Ascending aorta (tissue), 2 donors: ENCODE measurements around the gene LAMC1. TPM values are rescaled to one million over a fixed set of nuclear protein-coding genes. Genes with fewer than 3 reads are reported as not detected.

ENCODE experiments used
- DNase-seq, 2 donors: peaks; one replicate each; pipeline ENCODE4 v3.0.0-alpha.2; 2019; ENCODE audit warnings: low spot score in 2 of 2
- H3K27ac ChIP-seq, 2 donors: fragments of 200-600 bp; sonication (generic); one replicate each; pipeline ENCODE4 v1.5.1; 2016 to 2017; ENCODE audit warnings: mild to moderate bottlenecking in 1 of 2
- H3K27me3 ChIP-seq: fragments of 200-600 bp; sonication (generic); one replicate; pipeline ENCODE4 v1.5.1; 2017
- H3K36me3 ChIP-seq, 2 donors: fragments of 200-600 bp; sonication (generic); one replicate each; pipeline ENCODE4 v1.5.1; 2016
- H3K4me1 ChIP-seq, 2 donors: fragments of 200-600 bp; sonication (generic); one replicate each; pipeline ENCODE4 v1.5.1; 2016 to 2017; ENCODE audit warnings: mild to moderate bottlenecking in 1 of 2
- H3K4me3 ChIP-seq, 2 donors: fragments of 200-600 bp; sonication (generic); one replicate each; pipeline ENCODE4 v1.5.1; 2016 to 2017; ENCODE audit warnings: mild to moderate bottlenecking in 1 of 2
- H3K9me3 ChIP-seq, 2 donors: fragments of 200-600 bp; sonication (generic); one replicate each; pipeline ENCODE4 v1.5.1; 2016
- intact Hi-C: fragments of 100-400 bp; cut with DNase I; formaldehyde crosslinking; loops from one replicate; pipeline ENCODE4 v1.15.1; 2023
- total RNA-seq: library from RNA; depleted of rRNA; stranded (reverse); fragments of >200 nt; gene quantifications from one replicate; pipeline ENCODE4 v1.1.0, GENCODE V29; 2016
- TF ChIP-seq, protein P1 (sequence below), 3 experiments: fragments of 200-600 bp in 2 of 3; fragments of 450-650 bp in 1 of 3; sonication (generic) in 2 of 3; IDR thresholded peaks; one replicate each; pipeline ENCODE4 v1.5.1; 2016 to 2019; ENCODE audit warnings: antibody characterized with exemption in 3 of 3, mild to moderate bottlenecking in 1 of 3, moderate library complexity in 1 of 3

LAMC1 gene
- total RNA-seq, 1 donor from 2014 or later = 166 TPM

GRCh38 chr1:183185941-183186490 is 162.8 kb downstream of the LAMC1 start, which contains the start of gene LAMC2:
Gene LAMC2 (plus strand): TSS chr1:183186264. CDS start chr1:183186353, 89 bp downstream.
- Histone ChIP-seq H3K27ac (no peak within 1 kb of the TSS), H3K9me3 (no peaks in the 10 kb centered on the region), H3K36me3 (no peaks in the 10 kb centered on the region), H3K27me3 (no peaks in the 10 kb centered on the region), H3K4me3 (peak within 1 kb of the TSS; percentile 17 to 48), H3K4me1 (peaks cover 0 to 5% of the 10 kb centered on the region in 2 donors)
- DNase-seq = no peak
- intact Hi-C loops = no loop called here
- TF ChIP-seq, protein P1, sequence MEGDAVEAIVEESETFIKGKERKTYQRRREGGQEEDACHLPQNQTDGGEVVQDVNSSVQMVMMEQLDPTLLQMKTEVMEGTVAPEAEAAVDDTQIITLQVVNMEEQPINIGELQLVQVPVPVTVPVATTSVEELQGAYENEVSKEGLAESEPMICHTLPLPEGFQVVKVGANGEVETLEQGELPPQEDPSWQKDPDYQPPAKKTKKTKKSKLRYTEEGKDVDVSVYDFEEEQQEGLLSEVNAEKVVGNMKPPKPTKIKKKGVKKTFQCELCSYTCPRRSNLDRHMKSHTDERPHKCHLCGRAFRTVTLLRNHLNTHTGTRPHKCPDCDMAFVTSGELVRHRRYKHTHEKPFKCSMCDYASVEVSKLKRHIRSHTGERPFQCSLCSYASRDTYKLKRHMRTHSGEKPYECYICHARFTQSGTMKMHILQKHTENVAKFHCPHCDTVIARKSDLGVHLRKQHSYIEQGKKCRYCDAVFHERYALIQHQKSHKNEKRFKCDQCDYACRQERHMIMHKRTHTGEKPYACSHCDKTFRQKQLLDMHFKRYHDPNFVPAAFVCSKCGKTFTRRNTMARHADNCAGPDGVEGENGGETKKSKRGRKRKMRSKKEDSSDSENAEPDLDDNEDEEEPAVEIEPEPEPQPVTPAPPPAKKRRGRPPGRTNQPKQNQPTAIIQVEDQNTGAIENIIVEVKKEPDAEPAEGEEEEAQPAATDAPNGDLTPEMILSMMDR (IDR thresholded peaks at IDR 0.05) = peak in 1 of 3 experiments; percentile 14

- intact Hi-C loops = no loop called here
- no peaks in the 10 kb centered on the region for H3K27me3 ChIP-seq
- no peak for DNase-seq
- no peaks in the 10 kb centered on the region for H3K36me3 ChIP-seq
- H3K4me3 ChIP-seq = no peak overlapping the region
- no peaks in the 10 kb centered on the region for H3K9me3 ChIP-seq
- H3K27ac ChIP-seq = no peak overlapping the region
- TF ChIP-seq, protein P1 (IDR thresholded peaks at IDR 0.05) = no peak
- no peaks in the 10 kb centered on the region for H3K4me1 ChIP-seq
These were observed 163.6 kb downstream of the LAMC1 start for GRCh38 chr1:183186841-183187240.

- Histone ChIP-seq H3K9me3 (no peaks in the 10 kb centered on the region), H3K27ac (no peak overlapping the region), H3K4me3 (no peak overlapping the region), H3K4me1 (no peaks in the 10 kb centered on the region), H3K36me3 (no peaks in the 10 kb centered on the region), H3K27me3 (no peaks in the 10 kb centered on the region)
- DNase-seq = no peak
- TF ChIP-seq, protein P1 (IDR thresholded peaks at IDR 0.05) = no peak
- intact Hi-C loops = no loop called here
These were observed 165.0 kb downstream of the LAMC1 start for GRCh38 chr1:183188240-183188639.

DNA sequence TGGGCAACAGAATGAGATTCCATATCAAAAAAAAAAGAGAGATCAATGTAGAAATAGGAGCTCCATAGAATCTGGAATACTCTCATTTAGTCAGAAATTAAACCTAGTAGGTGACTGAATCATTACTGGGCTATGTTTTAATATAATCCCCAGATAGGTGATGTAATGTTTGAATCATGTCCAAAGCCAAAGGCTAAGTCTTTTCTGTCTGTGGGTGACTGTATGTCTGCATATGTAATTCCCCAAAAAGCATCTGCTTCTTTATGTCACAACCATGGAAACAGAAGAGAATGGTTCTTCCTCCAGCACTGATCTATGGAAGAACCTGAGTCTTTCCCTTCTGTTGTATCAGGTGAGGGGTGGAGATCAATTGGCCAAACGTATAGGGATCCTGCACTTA is 168.6 kb downstream of the LAMC1 start:
- TF ChIP-seq, protein P1 (IDR thresholded peaks at IDR 0.05) = no peak
- Histone ChIP-seq H3K4me3 (no peak overlapping the region), H3K4me1 (no peaks in the 10 kb centered on the region), H3K9me3 (no peaks in the 10 kb centered on the region), H3K36me3 (no peaks in the 10 kb centered on the region), H3K27ac (no peak overlapping the region), H3K27me3 (no peaks in the 10 kb centered on the region)
- DNase-seq = no peak
- intact Hi-C loops = no loop called here

GRCh38 chr1:183193963-183194525 is 170.8 kb downstream of the LAMC1 start:
- intact Hi-C loops = no loop called here
- TF ChIP-seq, protein P1 (IDR thresholded peaks at IDR 0.05) = no peak
- H3K4me1 ChIP-seq = no peaks in the 10 kb centered on the region
- no peak for DNase-seq
- no peaks in the 10 kb centered on the region for H3K36me3 ChIP-seq
- H3K4me3 ChIP-seq = no peak overlapping the region
- H3K27me3 ChIP-seq = no peaks in the 10 kb centered on the region
- no peaks in the 10 kb centered on the region for H3K9me3 ChIP-seq
- H3K27ac ChIP-seq = no peak overlapping the region
